NCI-H226 (cell line): ENCODE data around the gene TTC27.
"Not testable (repeated sequence)": the region's sequence is repeated elsewhere in the genome, so short reads cannot be mapped to it uniquely, and the experiment has no call there.

Experiments
- DNase-seq: peaks from one replicate; pipeline ENCODE4 v3.0.0-alpha.2; 2015

Gene TTC27

GRCh38 chr2:32720771-32721170, 92.9 kb downstream of the TTC27 start:
- DNase-seq, result no peak

GRCh38 chr2:32721376-32721775, 93.5 kb downstream of the TTC27 start:
- no peak for DNase-seq

- DNase-seq, result no peak
These were observed 95.7 kb downstream of the TTC27 start for GRCh38 chr2:32723467-32724079.

GRCh38 chr2:32726678-32727077, 98.8 kb downstream of the TTC27 start:
- not testable (repeated sequence) for DNase-seq

GRCh38 chr2:32727157-32727556, 99.3 kb downstream of the TTC27 start:
- no peak for DNase-seq

DNA sequence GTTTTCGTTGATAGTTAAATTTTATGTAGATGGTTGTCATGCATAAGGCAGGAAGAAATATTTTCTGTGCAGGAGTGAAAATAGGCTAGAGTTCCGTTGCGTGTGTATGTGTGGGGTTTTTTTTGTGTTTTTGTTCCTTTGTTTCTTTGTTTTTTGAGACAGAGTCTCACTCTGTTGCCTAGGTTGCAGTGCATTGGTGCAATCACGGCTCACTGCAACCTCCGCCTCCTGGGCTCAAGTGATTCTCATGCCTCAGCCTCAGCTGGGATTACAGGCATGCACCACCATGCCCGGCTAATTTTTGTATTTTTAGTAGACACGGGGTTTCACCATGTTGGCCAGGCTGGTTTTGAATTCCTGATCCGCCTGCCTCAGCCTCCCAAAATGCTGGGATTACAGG, 103.1 kb downstream of the TTC27 start:
- not testable (repeated sequence) for DNase-seq

GRCh38 chr2:32732120-32732519, 104.3 kb downstream of the TTC27 start:
- DNase-seq, result no peak

GRCh38 chr2:32732912-32733472, 105.1 kb downstream of the TTC27 start:
- DNase-seq, result no peak

- no peak for DNase-seq
These were observed 107.5 kb downstream of the TTC27 start for GRCh38 chr2:32735348-32735747.

- no peak for DNase-seq
These were observed 111.1 kb downstream of the TTC27 start for GRCh38 chr2:32738939-32739338.

DNA sequence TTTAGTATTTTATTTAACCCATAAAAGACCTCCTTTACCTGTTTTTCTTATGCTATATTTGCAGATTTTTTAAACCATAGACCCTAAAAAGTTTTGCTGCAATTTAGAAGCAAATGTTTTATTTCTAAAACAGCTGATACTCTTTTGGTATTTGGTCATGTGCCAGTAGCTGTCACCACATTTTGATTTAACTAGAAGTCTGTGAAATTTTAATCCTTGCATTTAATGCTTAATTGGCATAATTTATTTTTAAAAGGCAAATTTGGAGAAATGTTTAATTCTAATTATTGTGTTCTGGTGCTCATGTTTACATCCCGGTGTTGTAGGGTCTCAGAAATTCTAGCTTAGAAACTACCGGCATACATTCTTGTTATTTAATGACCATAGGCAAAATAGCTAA, 111.8 kb downstream of the TTC27 start:
- no peak for DNase-seq

DNA sequence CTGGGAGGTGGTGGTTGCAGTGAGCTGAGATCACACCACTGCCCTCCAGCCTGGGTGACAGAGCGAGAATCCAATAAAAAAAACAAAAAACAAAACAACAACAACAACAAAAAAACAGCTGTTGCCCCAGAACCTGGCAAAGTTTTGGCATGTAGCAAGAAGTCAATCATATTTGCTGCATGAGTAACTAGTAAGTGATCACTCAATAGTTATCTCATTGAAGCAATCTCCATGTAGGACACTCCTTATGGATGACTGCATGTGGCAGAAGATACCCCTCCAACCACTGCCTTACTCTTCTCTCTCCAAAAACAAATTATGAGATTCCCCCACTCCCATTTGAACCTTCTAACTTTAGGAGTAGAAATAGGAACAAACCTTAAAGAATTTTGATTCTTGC, 113.7 kb downstream of the TTC27 start:
- peak; percentile 20 for DNase-seq

GRCh38 chr2:32742376-32742775, 114.5 kb downstream of the TTC27 start:
- DNase-seq, result peak; percentile 19

GRCh38 chr2:32743480-32744236, 115.8 kb downstream of the TTC27 start:
- DNase-seq, result peak; percentile 34

GRCh38 chr2:32745191-32745590, 117.3 kb downstream of the TTC27 start:
- DNase-seq, result peak; percentile 88

- no peak for DNase-seq
These were observed 117.8 kb downstream of the TTC27 start for GRCh38 chr2:32745675-32746074.

- peak; percentile 54 for DNase-seq
These were observed 118.8 kb downstream of the TTC27 start for GRCh38 chr2:32746669-32747068.

GRCh38 chr2:32748158-32748557, 120.3 kb downstream of the TTC27 start:
- no peak for DNase-seq

- DNase-seq, result no peak
These were observed 123.0 kb downstream of the TTC27 start for GRCh38 chr2:32750880-32751279.

GRCh38 chr2:32752205-32752604, 124.4 kb downstream of the TTC27 start:
- no peak for DNase-seq

- no peak for DNase-seq
These were observed 125.1 kb downstream of the TTC27 start for GRCh38 chr2:32752952-32753351.

DNA sequence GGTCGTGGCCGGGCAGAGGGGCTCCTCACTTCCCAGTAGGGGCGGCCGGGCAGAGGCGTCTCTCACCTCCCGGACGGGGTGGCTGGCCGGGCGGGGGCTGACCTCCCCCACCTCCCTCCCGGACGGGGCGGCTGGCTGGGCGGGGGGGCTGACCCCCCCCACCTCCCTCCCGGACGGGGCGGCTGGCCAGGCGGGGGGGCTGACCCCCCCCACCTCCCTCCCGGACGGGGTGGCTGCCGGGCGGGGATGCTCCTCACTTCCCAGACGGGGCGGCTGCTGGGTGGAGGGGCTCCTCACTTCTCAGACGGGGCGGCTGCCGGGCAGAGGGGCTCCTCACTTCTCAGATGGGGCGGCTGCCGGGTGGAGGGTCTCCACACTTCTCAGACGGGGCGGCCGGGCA, 126.8 kb downstream of the TTC27 start:
- DNase-seq, result not testable (repeated sequence)

GRCh38 chr2:32755666-32756065, 127.8 kb downstream of the TTC27 start:
- DNase-seq, result no peak

DNA sequence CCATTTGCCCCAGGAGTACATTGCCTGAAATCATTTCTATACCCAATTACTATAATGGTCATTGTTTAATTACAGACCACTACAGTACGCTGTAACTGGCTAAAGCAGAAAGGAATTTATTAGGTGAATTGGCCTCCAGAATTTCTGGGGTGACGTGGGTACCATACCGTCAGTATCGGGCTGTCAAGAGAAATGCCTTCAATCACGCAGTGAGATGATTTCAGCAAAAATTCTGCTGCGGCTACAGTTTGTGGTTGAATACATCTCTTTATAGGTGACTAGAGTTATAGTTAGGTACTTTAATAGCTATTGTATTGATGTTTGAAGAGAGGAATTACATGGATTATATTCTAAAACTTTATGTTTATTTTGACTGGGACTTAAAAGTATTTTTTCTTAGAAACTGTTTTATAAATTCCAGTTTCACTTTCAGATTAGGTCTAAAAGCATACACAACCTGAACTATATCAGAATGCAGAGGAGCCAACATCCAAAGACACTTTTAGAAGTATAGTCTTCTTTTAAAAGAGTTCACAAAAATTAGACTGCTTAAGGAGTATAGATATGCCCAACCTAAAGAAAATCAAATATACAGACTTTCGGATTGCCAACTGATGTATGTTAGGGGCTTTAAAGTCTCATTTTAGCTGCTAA, 128.4 kb downstream of the TTC27 start:
- DNase-seq, result no peak
